Measurements from ENCODE around the gene GALNT10. TPM values are rescaled to one million over a fixed set of nuclear protein-coding genes. Genes with fewer than 3 reads are reported as not detected.

Gene GALNT10
- polyA plus RNA-seq (2011; rRNA removed) (93.1 and 109 TPM in 2 replicates), polyA minus RNA-seq (2011; rRNA and poly(A)+ RNA removed) (158 and 224 TPM in 2 replicates)

GRCh38 chr5:154190595-154191304 lies at the start of gene GALNT10:
Gene GALNT10 (plus strand): TSS chr5:154190733. CDS start chr5:154190867, 134 bp downstream.
- Histone ChIP-seq H3K27me3 (ENCODE audit: control insufficient read depth, insufficient read depth, low read length) (no peaks in the 10 kb centered on the region), H3K4me3 (ENCODE audit: low read depth, low read length) (peak within 1 kb of the TSS; percentile 79), H3K9me3 (ENCODE audit: control insufficient read depth, insufficient read depth, low read length) (no peaks in the 10 kb centered on the region; the same call in 1 of the 2 replicates), H3K27ac (ENCODE audit: low read depth, low read length) (no peak within 1 kb of the TSS)
- ChIA-PET POLR2A (interaction anchor here (0.5 to 2.1 kb wide), 15 partner anchors 8 to 217 kb away, joined by 3 to 18 read pairs (median 6); partner anchors contain the start of genes FAM114A2 and MFAP3), CTCF (interaction anchor here (0.7 to 7.6 kb wide), 5 partner anchors 8 to 216 kb away, joined by 3 to 98 read pairs (median 7); no protein-coding TSS in a partner anchor)
- TF ChIP-seq CTCF (IDR thresholded peaks at IDR 0.05; ENCODE audit: low read depth, low read length): no peak
- DNase-seq (ENCODE audit: low read depth, low spot score): no peak

- POLR2A ChIA-PET: no interaction called here
- no peak overlapping the region for H3K4me3 ChIP-seq (ENCODE audit: low read depth, low read length)
- TF ChIP-seq CTCF (IDR thresholded peaks at IDR 0.05; ENCODE audit: low read depth, low read length): no peak
- H3K27me3 ChIP-seq (ENCODE audit: control insufficient read depth, insufficient read depth, low read length): peaks cover 25% of the 10 kb centered on the region
- DNase-seq (ENCODE audit: low read depth, low spot score): no peak
- CTCF ChIA-PET: no interaction called here
- no peaks in the 10 kb centered on the region for H3K9me3 ChIP-seq (ENCODE audit: control insufficient read depth, insufficient read depth, low read length)
- H3K27ac ChIP-seq (ENCODE audit: low read depth, low read length): no peak overlapping the region
Measured at GRCh38 chr5:154141745-154142221, 48.8 kb upstream of the GALNT10 start.

GRCh38 chr5:154143211-154143641 lies 47.3 kb upstream of the GALNT10 start:
- DNase-seq (ENCODE audit: low read depth, low spot score): no peak
- ChIA-PET POLR2A (no interaction called here), CTCF (interaction anchor here (1.2 kb wide), 1 partner anchor 37 kb away, joined by 4 read pairs; no protein-coding TSS in a partner anchor)
- no peak for TF ChIP-seq CTCF (IDR thresholded peaks at IDR 0.05; ENCODE audit: low read depth, low read length)
- Histone ChIP-seq H3K27ac (ENCODE audit: low read depth, low read length) (no peak overlapping the region), H3K27me3 (ENCODE audit: control insufficient read depth, insufficient read depth, low read length) (peaks cover 30% of the 10 kb centered on the region), H3K4me3 (ENCODE audit: low read depth, low read length) (no peak overlapping the region), H3K9me3 (ENCODE audit: control insufficient read depth, insufficient read depth, low read length) (no peaks in the 10 kb centered on the region)

GRCh38 chr5:154145268-154145667 lies 45.3 kb upstream of the GALNT10 start:
- H3K9me3 ChIP-seq (ENCODE audit: control insufficient read depth, insufficient read depth, low read length): no peaks in the 10 kb centered on the region
- CTCF ChIA-PET: no interaction called here
- POLR2A ChIA-PET: no interaction called here
- no peak overlapping the region for H3K4me3 ChIP-seq (ENCODE audit: low read depth, low read length)
- H3K27ac ChIP-seq (ENCODE audit: low read depth, low read length): no peak overlapping the region
- TF ChIP-seq CTCF (IDR thresholded peaks at IDR 0.05; ENCODE audit: low read depth, low read length): no peak
- peaks cover 30% of the 10 kb centered on the region for H3K27me3 ChIP-seq (ENCODE audit: control insufficient read depth, insufficient read depth, low read length)
- no peak for DNase-seq (ENCODE audit: low read depth, low spot score)

GRCh38 chr5:154146409-154146808 lies 44.1 kb upstream of the GALNT10 start:
- TF ChIP-seq CTCF (IDR thresholded peaks at IDR 0.05; ENCODE audit: low read depth, low read length): no peak
- DNase-seq (ENCODE audit: low read depth, low spot score): no peak
- Histone ChIP-seq H3K4me3 (ENCODE audit: low read depth, low read length) (no peak overlapping the region), H3K27me3 (ENCODE audit: control insufficient read depth, insufficient read depth, low read length) (peaks cover 21% of the 10 kb centered on the region), H3K27ac (ENCODE audit: low read depth, low read length) (no peak overlapping the region), H3K9me3 (ENCODE audit: control insufficient read depth, insufficient read depth, low read length) (no peaks in the 10 kb centered on the region)
- ChIA-PET POLR2A (no interaction called here), CTCF (interaction anchor here (1.0 to 1.5 kb wide), 2 partner anchors 35 to 74 kb away, joined by 4 to 5 read pairs; no protein-coding TSS in a partner anchor)
